Measurements from ENCODE around the gene LGALS12.

- no peak for TF ChIP-seq POLR2AphosphoS5 (IDR thresholded peaks at IDR 0.05)
- no peak for TF ChIP-seq EP300 (IDR thresholded peaks at IDR 0.05)
- TF ChIP-seq POLR2A (IDR thresholded peaks at IDR 0.05), result no peak
Measured at GRCh38 chr11:63520606-63521170, 14.8 kb downstream of the LGALS12 start.

Measured in gastroesophageal sphincter (tissue), 2 donors.